Measurements from ENCODE around the gene VRTN. TPM values are rescaled to one million over a fixed set of nuclear protein-coding genes. Genes with fewer than 3 reads are reported as not detected.

VRTN gene
- total RNA-seq, 4 donors from 2014 or later, result not detected

DNA sequence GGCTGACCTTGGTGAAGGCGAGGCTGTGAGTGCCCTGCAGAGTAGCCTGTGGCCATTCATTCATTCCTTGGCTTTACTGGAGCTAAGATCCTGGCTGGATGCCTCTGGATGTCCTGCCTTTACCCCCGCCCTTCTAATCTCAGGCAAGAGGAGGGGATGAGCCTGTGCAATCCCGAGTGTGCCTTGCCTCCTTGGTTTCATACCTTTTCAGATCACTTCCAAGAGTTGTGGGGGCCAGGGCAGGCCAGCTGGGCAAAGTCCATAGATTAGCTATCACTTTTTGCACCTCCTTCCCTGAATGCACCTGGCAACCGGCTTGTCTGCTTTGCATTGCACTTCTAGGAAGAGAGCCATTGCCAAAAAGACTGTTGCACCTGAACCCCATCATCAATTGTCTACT, 1.5 kb downstream of the VRTN start:
- Histone ChIP-seq H3K4me1 (no peaks in the 10 kb centered on the region), H3K36me3 (no peaks in the 10 kb centered on the region), H3K9me3 (no peaks in the 10 kb centered on the region), H3K27me3 (peaks cover 63% of the 10 kb centered on the region), H3K27ac (no peak overlapping the region), H3K4me3 (no peak overlapping the region)
- TF ChIP-seq POLR2A (IDR thresholded peaks at IDR 0.05) (no peak), EP300 (IDR thresholded peaks at IDR 0.05) (no peak), POLR2AphosphoS5 (IDR thresholded peaks at IDR 0.05) (no peak), CTCF (IDR thresholded peaks at IDR 0.05) (no peak)
- WGBS, 2 donors (ENCODE audit: low coverage in 1 of 2), result 42 to 47% methylated on average over 2 to 4 of the region's 4 CpGs
- ATAC-seq, result no peak

- WGBS, 2 donors (ENCODE audit: low coverage in 1 of 2), result 27 to 30% methylated on average over 9 to 11 of the region's 11 CpGs
Observed at GRCh38 chr14:74350211-74350927, 2.1 kb downstream of the VRTN start.

GRCh38 chr14:74350928-74351323, 2.7 kb downstream of the VRTN start:
- no peaks in the 10 kb centered on the region for H3K36me3 ChIP-seq
- no peaks in the 10 kb centered on the region for H3K4me1 ChIP-seq
- H3K4me3 ChIP-seq, result no peak overlapping the region
- WGBS, 2 donors (ENCODE audit: low coverage in 1 of 2), result 0 to 11% methylated on average over 1 of the region's 1 CpG
- ATAC-seq, result no peak
- peaks cover 63% of the 10 kb centered on the region for H3K27me3 ChIP-seq
- H3K27ac ChIP-seq, result no peak overlapping the region
- no peak for TF ChIP-seq POLR2AphosphoS5 (IDR thresholded peaks at IDR 0.05)
- TF ChIP-seq CTCF (IDR thresholded peaks at IDR 0.05), result no peak
- no peaks in the 10 kb centered on the region for H3K9me3 ChIP-seq

More at GRCh38 chr14:74350211-74350927, 2.1 kb downstream of the VRTN start:
- no peak for ATAC-seq
- no peak for TF ChIP-seq CTCF (IDR thresholded peaks at IDR 0.05)
- TF ChIP-seq POLR2A (IDR thresholded peaks at IDR 0.05), result no peak
- no peak for TF ChIP-seq POLR2AphosphoS5 (IDR thresholded peaks at IDR 0.05)
- no peak for TF ChIP-seq EP300 (IDR thresholded peaks at IDR 0.05)
- Histone ChIP-seq H3K4me3 (no peak overlapping the region), H3K9me3 (no peaks in the 10 kb centered on the region), H3K4me1 (no peaks in the 10 kb centered on the region), H3K27me3 (peaks cover 63% of the 10 kb centered on the region), H3K36me3 (no peaks in the 10 kb centered on the region), H3K27ac (no peak overlapping the region)

GRCh38 chr14:74356892-74357575, 8.8 kb downstream of the VRTN start:
- no peak overlapping the region for H3K4me3 ChIP-seq
- ATAC-seq, result no peak
- no peaks in the 10 kb centered on the region for H3K4me1 ChIP-seq
- no peak overlapping the region for H3K27ac ChIP-seq
- TF ChIP-seq EP300 (IDR thresholded peaks at IDR 0.05) (no peak), POLR2AphosphoS5 (IDR thresholded peaks at IDR 0.05) (no peak), CTCF (IDR thresholded peaks at IDR 0.05) (no peak), POLR2A (IDR thresholded peaks at IDR 0.05) (no peak)
- 89% methylated on average over 19 of the region's 32 CpGs; no CpG with 5 or more reads in 1 of the 2 donors for WGBS, 2 donors (ENCODE audit: low coverage in 1 of 2)
- no peaks in the 10 kb centered on the region for H3K9me3 ChIP-seq
- no peaks in the 10 kb centered on the region for H3K36me3 ChIP-seq
- H3K27me3 ChIP-seq, result peaks cover 36% of the 10 kb centered on the region

DNA sequence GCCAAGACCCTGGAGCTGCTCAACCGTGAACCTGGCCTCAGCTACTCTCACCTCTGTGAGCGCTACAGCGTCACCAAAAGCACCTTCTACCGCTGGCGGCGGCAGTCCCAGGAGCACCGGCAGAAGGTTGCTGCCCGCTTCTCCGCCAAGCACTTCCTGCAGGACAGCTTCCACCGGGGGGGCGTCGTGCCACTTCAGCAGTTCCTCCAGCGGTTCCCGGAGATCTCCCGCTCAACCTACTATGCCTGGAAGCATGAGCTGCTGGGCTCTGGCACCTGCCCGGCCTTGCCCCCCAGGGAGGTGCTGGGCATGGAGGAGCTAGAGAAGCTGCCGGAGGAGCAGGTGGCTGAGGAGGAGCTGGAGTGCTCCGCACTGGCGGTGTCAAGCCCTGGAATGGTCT, 9.3 kb downstream of the VRTN start:
- Histone ChIP-seq H3K27me3 (peaks cover 31% of the 10 kb centered on the region), H3K27ac (no peak overlapping the region), H3K9me3 (no peaks in the 10 kb centered on the region), H3K36me3 (no peaks in the 10 kb centered on the region), H3K4me3 (no peak overlapping the region), H3K4me1 (peaks cover 0 to 5% (median 0%) of the 10 kb centered on the region in 3 donors)
- TF ChIP-seq POLR2A (IDR thresholded peaks at IDR 0.05) (no peak), POLR2AphosphoS5 (IDR thresholded peaks at IDR 0.05) (no peak), CTCF (IDR thresholded peaks at IDR 0.05) (no peak), EP300 (IDR thresholded peaks at IDR 0.05) (no peak)
- no CpG with 5 or more reads among the region's 19 CpGs for WGBS, 2 donors (ENCODE audit: low coverage in 1 of 2)
- no peak for ATAC-seq
